EL (cell line): ENCODE measurements around the gene SLC15A4.

ENCODE experiments used
- DNase-seq: peaks from one replicate; pipeline ENCODE4 v3.0.0-alpha.2; 2016

The SLC15A4 gene

GRCh38 chr12:128745772-128746689, 77.7 kb downstream of the SLC15A4 start:
- no peak for DNase-seq

DNA sequence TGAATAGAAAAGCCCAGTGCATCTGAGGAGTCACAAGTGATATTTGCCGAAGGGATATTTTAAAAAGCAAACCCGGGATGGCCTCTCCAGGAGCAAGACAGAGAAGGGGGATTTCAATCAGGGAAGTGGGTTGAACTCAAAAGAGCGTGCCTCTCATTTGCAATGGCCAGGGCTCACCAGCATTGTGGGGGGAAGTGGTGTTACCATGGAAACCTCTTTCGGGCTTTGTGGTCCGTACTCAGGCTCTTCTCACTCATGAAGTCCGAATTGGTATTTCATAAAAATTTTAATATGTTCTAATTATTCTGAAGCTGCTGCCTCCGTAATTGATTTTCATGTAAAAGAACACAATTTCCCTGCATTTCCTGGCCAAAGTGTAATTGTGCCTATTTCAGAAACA, 79.8 kb downstream of the SLC15A4 start:
- no peak for DNase-seq
